HG02973 (cell line): ENCODE measurements around the gene CBY1.
A peak's percentile ranks its signal among the peaks of the same experiment; 100 is the strongest.
"Not testable (repeated sequence)": the region's sequence is repeated elsewhere in the genome, so short reads cannot be mapped to it uniquely, and the experiment has no call there.

ENCODE experiments used
- ATAC-seq: cut with Tn5 transposase; IDR thresholded peaks from one replicate; pipeline ENCODE4 v1.9.1; 2021; ENCODE audit warnings: moderate library complexity; ENCODE audit not compliant: unreplicated experiment

CBY1 gene

GRCh38 chr22:38656256-38657044 lies at the start of gene CBY1, which contains the start of gene FAM227A:
CBY1 (plus strand) TSS chr22:38656638; CDS start chr22:38668055, 11,417 bp downstream.
FAM227A (minus strand) TSS chr22:38656392; CDS start chr22:38650168, 6,224 bp downstream.
- ATAC-seq, result peak; percentile 53

GRCh38 chr22:38607680-38608079 lies 48.8 kb upstream of the CBY1 start:
- ATAC-seq, result no peak

GRCh38 chr22:38608992-38609750 lies 47.3 kb upstream of the CBY1 start:
- ATAC-seq, result no peak

- ATAC-seq, result no peak
These were observed 46.2 kb upstream of the CBY1 start for GRCh38 chr22:38610234-38610633.

GRCh38 chr22:38611559-38611958 lies 44.9 kb upstream of the CBY1 start:
- ATAC-seq, result no peak

- no peak for ATAC-seq
These were observed 44.0 kb upstream of the CBY1 start for GRCh38 chr22:38612217-38613006.

- ATAC-seq, result no peak
These were observed 42.9 kb upstream of the CBY1 start for GRCh38 chr22:38613588-38613987.

GRCh38 chr22:38614332-38615063 lies 41.9 kb upstream of the CBY1 start:
- no peak for ATAC-seq

GRCh38 chr22:38615064-38615405 lies 41.4 kb upstream of the CBY1 start:
- not testable (repeated sequence) for ATAC-seq

GRCh38 chr22:38618258-38618657 lies 38.2 kb upstream of the CBY1 start:
- ATAC-seq, result no peak

GRCh38 chr22:38618682-38619081 lies 37.8 kb upstream of the CBY1 start:
- ATAC-seq, result no peak

- no peak for ATAC-seq
These were observed 33.1 kb upstream of the CBY1 start for GRCh38 chr22:38623351-38623750.

- ATAC-seq, result no peak
These were observed 28.0 kb upstream of the CBY1 start for GRCh38 chr22:38628444-38628843.

- no peak for ATAC-seq
These were observed 27.3 kb upstream of the CBY1 start for GRCh38 chr22:38629108-38629507.

GRCh38 chr22:38631724-38632123 lies 24.7 kb upstream of the CBY1 start:
- no peak for ATAC-seq

- no peak for ATAC-seq
These were observed 23.9 kb upstream of the CBY1 start for GRCh38 chr22:38632528-38632927.

- ATAC-seq, result no peak
These were observed 18.2 kb upstream of the CBY1 start for GRCh38 chr22:38638216-38638615.

- ATAC-seq, result no peak
These were observed 17.7 kb upstream of the CBY1 start for GRCh38 chr22:38638728-38639127.

GRCh38 chr22:38641476-38642040 lies 14.9 kb upstream of the CBY1 start:
- no peak for ATAC-seq

- not testable (repeated sequence) for ATAC-seq
These were observed 12.2 kb upstream of the CBY1 start for GRCh38 chr22:38644245-38644644.
